T-cell (primary cell): ENCODE data around the gene GPRIN3. TPM values are rescaled to one million over a fixed set of nuclear protein-coding genes. Genes with fewer than 3 reads are reported as not detected.

Source experiments
- ATAC-seq, 4 experiments: fragments of 200-7000 bp in 3 of 4; fragments of 150-1000 bp in 1 of 4; cut with Tn5 transposase; replicated peaks in 1 of 4; 1 replicate in 3 of 4; 2 replicates in 1 of 4; pipeline ENCODE4 v1.10.0; 2021; ENCODE audit warnings: moderate library complexity in 3 of 4, mild to moderate bottlenecking in 2 of 4, moderate number of reproducible peaks in 1 of 4
- CTCF ChIA-PET, 2 donors: fragments of 300-600 bp; sonication (Branson Sonifier 250); formaldehyde crosslinking; loops; one replicate each; lab custom pipeline; 2022; ENCODE audit warnings: antibody characterized with exemption in 2 of 2; lab: Charles Lee
- POLR2A ChIA-PET, 2 donors: fragments of 300-600 bp; sonication (Branson Sonifier 250); formaldehyde crosslinking; loops; one replicate each; lab custom pipeline; 2022; ENCODE audit warnings: antibody characterized with exemption in 2 of 2; lab: Charles Lee
- DNase-seq, 35 experiments: peaks; one replicate each; pipeline versions ENCODE4 v3.0.0 to v3.0.0-alpha.2; 2013 to 2023
- H3K27ac ChIP-seq: one replicate; pipeline ENCODE4 v1.5.1; 2013; ENCODE audit warnings: low read length
- H3K27me3 ChIP-seq, 2 experiments: replicated peaks in 1 of 2; 1 replicate in 1 of 2; 2 replicates in 1 of 2; pipeline versions ENCODE4 v1.6.1 to v1.7.0; 2013; ENCODE audit warnings: low read length in 1 of 2, mixed read lengths in 1 of 2; ENCODE audit not compliant: control insufficient read depth in 2 of 2, insufficient read depth in 2 of 2; ENCODE audit errors: extremely low read depth in 1 of 2
- H3K36me3 ChIP-seq, 2 donors: 1 replicate in 1 of 2; 2 replicates in 1 of 2; pipeline versions ENCODE4 v1.6.1 to v1.7.0; 2013; ENCODE audit warnings: low read length in 1 of 2; ENCODE audit not compliant: control insufficient read depth in 2 of 2, insufficient read depth in 1 of 2; ENCODE audit errors: extremely low read depth in 1 of 2
- H3K4me1 ChIP-seq, 2 experiments: 1 replicate in 1 of 2; 2 replicates in 1 of 2; pipeline versions ENCODE4 v1.6.1 to v1.7.0; 2013; ENCODE audit warnings: low read length in 2 of 2, mixed read lengths in 1 of 2; ENCODE audit not compliant: insufficient read depth in 2 of 2, control insufficient read depth in 1 of 2; ENCODE audit errors: extremely low read depth in 1 of 2
- H3K4me3 ChIP-seq, 2 donors: 1 replicate in 1 of 2; 2 replicates in 1 of 2; pipeline versions ENCODE4 v1.5.1 to v1.7.0; 2013; ENCODE audit warnings: mild to moderate bottlenecking in 2 of 2, low read length in 1 of 2, moderate library complexity in 1 of 2; ENCODE audit not compliant: control insufficient read depth in 1 of 2; ENCODE audit errors: extremely low read depth in 1 of 2
- H3K9me3 ChIP-seq: 2 replicates; pipeline ENCODE4 v1.7.0; 2013
- H3K27ac Mint-ChIP-seq, 2 donors: one replicate each; pipeline ENCODE4 v1.8.0; 2020 to 2021; ENCODE audit warnings: mild to moderate bottlenecking in 2 of 2, mixed read lengths in 2 of 2
- H3K27me3 Mint-ChIP-seq, 2 donors: one replicate each; pipeline ENCODE4 v1.8.0; 2021 to 2022; ENCODE audit warnings: mixed read lengths in 2 of 2
- H3K36me3 Mint-ChIP-seq: one replicate; pipeline ENCODE4 v1.8.0; 2021; ENCODE audit warnings: mixed read lengths
- H3K4me1 Mint-ChIP-seq, 3 donors: one replicate each; pipeline ENCODE4 v1.8.0; 2020 to 2022; ENCODE audit warnings: mixed read lengths in 3 of 3, mild to moderate bottlenecking in 1 of 3
- H3K4me3 Mint-ChIP-seq, 3 donors: one replicate each; pipeline ENCODE4 v1.8.0; 2020 to 2022; ENCODE audit warnings: mild to moderate bottlenecking in 3 of 3, mixed read lengths in 3 of 3, moderate library complexity in 3 of 3
- H3K9me3 Mint-ChIP-seq, 3 donors: one replicate each; pipeline ENCODE4 v1.8.0; 2020 to 2022; ENCODE audit warnings: mixed read lengths in 3 of 3
- WGBS: methylation state at CpG from one replicate; pipeline ENCODE4 v1.1.5; 2013; ENCODE audit warnings: missing lambda C conversion rate; ENCODE audit not compliant: insufficient coverage; 5-methylcytosine and 5-hydroxymethylcytosine counted together
- total RNA-seq, 35 experiments: library from RNA in 6 of 35; stranded (reverse) in 6 of 35; fragments of 120-200 nt in 1 of 35; gene quantifications; one replicate each; pipeline versions ENCODE4 v1.2.1 to v1.2.4 and lab custom pipeline; 2013 to 2026

Gene GPRIN3
- total RNA-seq, 5 donors from 2014 or later (not counting 1 experiment from before 2014, with no cell fraction given) = 17.4 to 56.1 (median 23.0) TPM

GRCh38 chr4:89305028-89305427 is 2.6 kb downstream of the GPRIN3 start:
- H3K4me3 Mint-ChIP-seq = peak overlapping the region; percentile 90 to 94 (median 90)
- ChIA-PET CTCF (interaction anchor here in 1 of 2 donors (0.8 to 1.4 kb wide), 2 partner anchors 61 to 78 kb away, joined by 3 to 4 read pairs; no protein-coding TSS in a partner anchor), POLR2A (interaction anchor here (0.5 to 3.1 kb wide), 4 partner anchors 10 to 79 kb away, joined by 3 to 11 read pairs (median 4); no protein-coding TSS in a partner anchor)
- peaks cover 79 to 83% (median 80%) of the 10 kb centered on the region in 3 donors for H3K4me1 Mint-ChIP-seq
- peak overlapping the region; percentile 92 to 96 for H3K27ac Mint-ChIP-seq
- Histone ChIP-seq H3K4me3 (peak overlapping the region in 1 of 2 donors; percentile 95), H3K4me1 (peaks cover 42 to 50% of the 10 kb centered on the region in 2 experiments), H3K36me3 (no peaks in the 10 kb centered on the region), H3K9me3 (no peaks in the 10 kb centered on the region), H3K27me3 (no peaks in the 10 kb centered on the region), H3K27ac (peak overlapping the region; percentile 88)
- no peaks in the 10 kb centered on the region for H3K27me3 Mint-ChIP-seq
- no peak for DNase-seq
- 44% methylated on average over 1 of the region's 3 CpGs for WGBS
- no peaks in the 10 kb centered on the region for H3K36me3 Mint-ChIP-seq
- H3K9me3 Mint-ChIP-seq = no peaks in the 10 kb centered on the region
- ATAC-seq = no peak

GRCh38 chr4:89303814-89304388 is 3.7 kb downstream of the GPRIN3 start:
- no peaks in the 10 kb centered on the region for H3K36me3 Mint-ChIP-seq
- H3K9me3 ChIP-seq = no peaks in the 10 kb centered on the region
- POLR2A ChIA-PET = interaction anchor here in 1 of 2 donors (3.1 kb wide), 1 partner anchor 9 kb away, joined by 11 read pairs; no protein-coding TSS in a partner anchor
- H3K4me1 ChIP-seq = peaks cover 43 to 57% of the 10 kb centered on the region in 2 experiments
- no peaks in the 10 kb centered on the region for H3K27me3 ChIP-seq
- CTCF ChIA-PET = interaction anchor here in 1 of 2 donors (0.7 to 2.0 kb wide), 4 partner anchors 26 to 140 kb away, joined by 3 to 8 read pairs (median 4); no protein-coding TSS in a partner anchor
- H3K4me1 Mint-ChIP-seq = peaks cover 76 to 89% (median 80%) of the 10 kb centered on the region in 3 donors
- H3K4me3 Mint-ChIP-seq = peak overlapping the region; percentile 59 to 90 (median 64)
- DNase-seq = no peak
- peak overlapping the region in 1 of 2 donors; percentile 25 for H3K4me3 ChIP-seq
- no peaks in the 10 kb centered on the region for H3K9me3 Mint-ChIP-seq
- peak overlapping the region; percentile 88 for H3K27ac ChIP-seq
- H3K36me3 ChIP-seq = no peaks in the 10 kb centered on the region
- no peaks in the 10 kb centered on the region for H3K27me3 Mint-ChIP-seq
- peak overlapping the region; percentile 92 to 96 for H3K27ac Mint-ChIP-seq
- WGBS = no CpG with 5 or more reads among the region's 3 CpGs
- ATAC-seq = no peak

GRCh38 chr4:89303177-89303576 is 4.4 kb downstream of the GPRIN3 start:
- no peaks in the 10 kb centered on the region for H3K9me3 Mint-ChIP-seq
- H3K27ac Mint-ChIP-seq = peak overlapping the region; percentile 98 to 99
- H3K27me3 ChIP-seq = no peaks in the 10 kb centered on the region
- H3K36me3 ChIP-seq = no peaks in the 10 kb centered on the region
- ATAC-seq = peak; percentile 9 to 40 (median 28)
- peaks cover 35 to 62% of the 10 kb centered on the region in 2 experiments for H3K4me1 ChIP-seq
- 10% methylated on average over 2 of the region's 7 CpGs for WGBS
- no peaks in the 10 kb centered on the region for H3K27me3 Mint-ChIP-seq
- peak overlapping the region; percentile 69 to 79 (median 78) for H3K4me3 Mint-ChIP-seq
- POLR2A ChIA-PET = interaction anchor here in 1 of 2 donors (0.6 to 3.1 kb wide), 2 partner anchors 9 to 20 kb away, joined by 3 to 11 read pairs; no protein-coding TSS in a partner anchor
- H3K4me1 Mint-ChIP-seq = peaks cover 75 to 89% (median 80%) of the 10 kb centered on the region in 3 donors
- no peaks in the 10 kb centered on the region for H3K9me3 ChIP-seq
- CTCF ChIA-PET = interaction anchor here in 1 of 2 donors (0.7 to 2.0 kb wide), 6 partner anchors 9 to 140 kb away, joined by 3 to 8 read pairs (median 4); no protein-coding TSS in a partner anchor
- DNase-seq = peak in 32 of 35 experiments; percentile 30 to 84 (median 58)
- peak overlapping the region; percentile 92 for H3K27ac ChIP-seq
- H3K4me3 ChIP-seq = no peak overlapping the region
- H3K36me3 Mint-ChIP-seq = no peaks in the 10 kb centered on the region

- H3K36me3 Mint-ChIP-seq = no peaks in the 10 kb centered on the region
- POLR2A ChIA-PET = interaction anchor here in 1 of 2 donors (0.6 kb wide), 1 partner anchor 41 kb away, joined by 3 read pairs; no protein-coding TSS in a partner anchor
- peaks cover 85 to 95% (median 89%) of the 10 kb centered on the region in 3 donors for H3K4me1 Mint-ChIP-seq
- Histone ChIP-seq H3K27me3 (no peaks in the 10 kb centered on the region), H3K9me3 (no peaks in the 10 kb centered on the region), H3K27ac (peak overlapping the region; percentile 92), H3K36me3 (no peaks in the 10 kb centered on the region), H3K4me3 (no peak overlapping the region), H3K4me1 (peaks cover 39 to 74% of the 10 kb centered on the region in 2 experiments)
- peak overlapping the region; percentile 13 to 79 (median 64) for H3K4me3 Mint-ChIP-seq
- no peaks in the 10 kb centered on the region for H3K9me3 Mint-ChIP-seq
- DNase-seq (no peak), ATAC-seq (no peak)
- WGBS = 50% methylated on average over 2 of the region's 3 CpGs
- CTCF ChIA-PET = interaction anchor here (0.5 to 5.0 kb wide), 6 partner anchors 11 to 624 kb away, joined by 3 to 20 read pairs (median 4); no protein-coding TSS in a partner anchor
- no peaks in the 10 kb centered on the region for H3K27me3 Mint-ChIP-seq
- H3K27ac Mint-ChIP-seq = peak overlapping the region; percentile 98 to 99
Measured at GRCh38 chr4:89301902-89302301, 5.7 kb downstream of the GPRIN3 start.

- Histone ChIP-seq H3K36me3 (no peaks in the 10 kb centered on the region), H3K27ac (peak overlapping the region; percentile 92), H3K27me3 (no peaks in the 10 kb centered on the region), H3K9me3 (no peaks in the 10 kb centered on the region), H3K4me3 (no peak overlapping the region), H3K4me1 (peaks cover 37 to 82% of the 10 kb centered on the region in 2 experiments)
- Mint-ChIP-seq H3K9me3 (no peaks in the 10 kb centered on the region), H3K4me3 (peak overlapping the region; percentile 50 to 79 (median 64)), H3K27me3 (no peaks in the 10 kb centered on the region), H3K36me3 (no peaks in the 10 kb centered on the region), H3K27ac (peak overlapping the region; percentile 98 to 99), H3K4me1 (peaks cover 87 to 91% (median 89%) of the 10 kb centered on the region in 3 donors)
- no CpG with 5 or more reads among the region's 1 CpG for WGBS
- DNase-seq (no peak), ATAC-seq (no peak)
- ChIA-PET CTCF (interaction anchor here (1.0 to 5.0 kb wide), 6 partner anchors 11 to 75 kb away, joined by 3 to 22 read pairs (median 6); no protein-coding TSS in a partner anchor), POLR2A (interaction anchor here (0.6 to 2.0 kb wide), 4 partner anchors 9 to 40 kb away, joined by 3 to 8 read pairs (median 4); no protein-coding TSS in a partner anchor)
Measured at GRCh38 chr4:89301003-89301402, 6.6 kb downstream of the GPRIN3 start.

- Mint-ChIP-seq H3K36me3 (no peaks in the 10 kb centered on the region), H3K4me3 (peak overlapping the region; percentile 56 to 84 (median 79)), H3K9me3 (no peaks in the 10 kb centered on the region), H3K27me3 (no peaks in the 10 kb centered on the region), H3K27ac (peak overlapping the region; percentile 98 to 99), H3K4me1 (peaks cover 85 to 88% (median 87%) of the 10 kb centered on the region in 3 donors)
- no CpG with 5 or more reads among the region's 1 CpG for WGBS
- Histone ChIP-seq H3K27ac (peak overlapping the region; percentile 92), H3K27me3 (no peaks in the 10 kb centered on the region), H3K9me3 (no peaks in the 10 kb centered on the region), H3K4me3 (peak overlapping the region in 1 of 2 donors; percentile 5), H3K4me1 (peaks cover 42 to 82% of the 10 kb centered on the region in 2 experiments), H3K36me3 (no peaks in the 10 kb centered on the region)
- DNase-seq = peak in 1 of 35 experiments; percentile 24
- ChIA-PET POLR2A (interaction anchor here (0.6 to 3.0 kb wide), 5 partner anchors 10 to 40 kb away, joined by 3 to 27 read pairs (median 6); no protein-coding TSS in a partner anchor), CTCF (interaction anchor here (0.6 to 5.0 kb wide), 10 partner anchors 10 to 145 kb away, joined by 3 to 22 read pairs (median 5); no protein-coding TSS in a partner anchor)
- no peak for ATAC-seq
Measured at GRCh38 chr4:89300499-89300898, 7.1 kb downstream of the GPRIN3 start.
